ENCODE data around the gene TRIM34.

DNA sequence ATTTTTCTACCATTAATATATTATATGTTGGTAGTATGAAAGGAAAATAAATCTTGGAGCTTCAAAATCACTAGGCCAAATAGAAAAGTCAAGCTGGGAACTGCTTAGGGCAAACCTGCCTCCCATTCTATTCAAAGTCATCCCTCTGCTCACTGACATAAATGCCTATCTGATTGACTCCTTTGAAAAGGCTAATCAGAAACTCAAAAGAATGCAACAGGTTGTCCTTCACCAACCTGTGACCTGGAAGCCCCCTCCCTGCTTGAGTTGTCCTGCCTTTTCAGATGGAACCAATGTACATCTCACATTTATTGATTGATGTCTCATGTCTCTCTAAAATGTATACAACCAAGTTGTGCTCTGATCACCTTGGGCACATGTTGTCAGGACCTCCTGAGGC lies 3.2 kb upstream of the TRIM34 start:
- TF ChIP-seq, protein P1, sequence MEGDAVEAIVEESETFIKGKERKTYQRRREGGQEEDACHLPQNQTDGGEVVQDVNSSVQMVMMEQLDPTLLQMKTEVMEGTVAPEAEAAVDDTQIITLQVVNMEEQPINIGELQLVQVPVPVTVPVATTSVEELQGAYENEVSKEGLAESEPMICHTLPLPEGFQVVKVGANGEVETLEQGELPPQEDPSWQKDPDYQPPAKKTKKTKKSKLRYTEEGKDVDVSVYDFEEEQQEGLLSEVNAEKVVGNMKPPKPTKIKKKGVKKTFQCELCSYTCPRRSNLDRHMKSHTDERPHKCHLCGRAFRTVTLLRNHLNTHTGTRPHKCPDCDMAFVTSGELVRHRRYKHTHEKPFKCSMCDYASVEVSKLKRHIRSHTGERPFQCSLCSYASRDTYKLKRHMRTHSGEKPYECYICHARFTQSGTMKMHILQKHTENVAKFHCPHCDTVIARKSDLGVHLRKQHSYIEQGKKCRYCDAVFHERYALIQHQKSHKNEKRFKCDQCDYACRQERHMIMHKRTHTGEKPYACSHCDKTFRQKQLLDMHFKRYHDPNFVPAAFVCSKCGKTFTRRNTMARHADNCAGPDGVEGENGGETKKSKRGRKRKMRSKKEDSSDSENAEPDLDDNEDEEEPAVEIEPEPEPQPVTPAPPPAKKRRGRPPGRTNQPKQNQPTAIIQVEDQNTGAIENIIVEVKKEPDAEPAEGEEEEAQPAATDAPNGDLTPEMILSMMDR (IDR thresholded peaks at IDR 0.05), result no peak
- no peak for TF ChIP-seq POLR2A (IDR thresholded peaks at IDR 0.05)

All from adrenal gland (tissue), 5 donors.